Stimulated activated effector memory CD8-positive, alpha-beta T cell treated with anti-CD3 and anti-CD28 coated beads, Interleukin-12 subunit alpha, Interleukin-12 subunit beta, amount 100 ng/mL, for 72 hours (primary cell): ENCODE measurements around the gene C13orf42.

Experiments
- ATAC-seq: fragments of 150-1000 bp; cut with Tn5 transposase; 2 replicates; pipeline ENCODE4 v1.10.0; 2021
- DNase-seq, 2 donors: peaks; one replicate each; pipeline ENCODE4 v3.0.0; 2021 to 2022; ENCODE audit warnings: low spot score in 2 of 2
- H3K27ac Mint-ChIP-seq: one replicate; pipeline ENCODE4 v1.8.0; 2022; ENCODE audit warnings: mild to moderate bottlenecking, mixed read lengths
- H3K36me3 Mint-ChIP-seq: one replicate; pipeline ENCODE4 v1.8.0; 2022; ENCODE audit warnings: mild to moderate bottlenecking, mixed read lengths
- H3K4me1 Mint-ChIP-seq: one replicate; pipeline ENCODE4 v1.8.0; 2022; ENCODE audit warnings: mixed read lengths
- H3K4me3 Mint-ChIP-seq: one replicate; pipeline ENCODE4 v1.8.0; 2022; ENCODE audit warnings: mild to moderate bottlenecking, mixed read lengths
- H3K9me3 Mint-ChIP-seq: one replicate; pipeline ENCODE4 v1.8.0; 2022; ENCODE audit warnings: mixed read lengths

C13orf42 gene

DNA sequence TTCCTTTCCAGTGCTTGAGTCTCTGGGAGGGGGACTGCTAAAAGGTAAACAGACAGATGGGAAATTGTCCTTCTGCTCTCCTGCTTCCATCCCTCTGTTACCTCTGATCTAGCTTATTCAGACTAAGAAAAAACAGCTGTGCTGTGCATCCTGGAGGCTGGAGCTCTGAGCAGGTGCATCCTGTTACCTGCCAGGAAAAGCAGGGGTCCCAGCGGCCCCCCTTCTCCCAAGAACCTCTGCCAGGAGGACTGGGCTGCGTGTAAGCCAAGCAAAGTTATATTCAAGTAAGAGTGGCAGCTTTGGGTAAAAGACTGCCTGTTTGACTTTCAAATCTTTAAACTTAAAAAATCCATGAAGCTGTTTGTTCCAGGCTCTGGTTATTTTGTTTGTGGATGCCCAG lies 75.1 kb downstream of the C13orf42 start:
- H3K27ac Mint-ChIP-seq = no peak overlapping the region
- H3K4me1 Mint-ChIP-seq = no peaks in the 10 kb centered on the region

DNA sequence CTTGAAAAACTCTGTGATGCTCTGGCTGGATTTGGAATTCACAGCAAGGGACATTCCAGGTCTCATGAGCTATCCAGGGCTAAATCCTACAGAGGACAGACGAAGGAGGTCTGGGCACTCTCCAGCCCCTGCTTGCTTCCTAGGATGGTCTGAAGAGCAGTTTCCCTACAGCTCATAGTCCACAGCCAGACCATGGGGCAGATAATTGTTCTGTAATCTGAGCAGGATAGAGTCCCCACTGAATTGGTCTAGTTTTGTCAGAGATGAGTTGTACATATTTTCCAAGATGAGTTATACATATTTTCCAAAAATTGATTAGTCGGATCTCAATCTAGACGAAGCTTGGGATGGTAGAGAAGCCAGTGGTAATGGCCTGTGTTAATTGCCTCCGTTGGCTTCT lies 75.6 kb downstream of the C13orf42 start:
- H3K27ac Mint-ChIP-seq = no peak overlapping the region
- no peaks in the 10 kb centered on the region for H3K4me1 Mint-ChIP-seq
- H3K4me3 Mint-ChIP-seq = no peak overlapping the region
- no peaks in the 10 kb centered on the region for H3K36me3 Mint-ChIP-seq
- ATAC-seq (no peak), DNase-seq (no peak)
- no peaks in the 10 kb centered on the region for H3K9me3 Mint-ChIP-seq

More for the DNA sequence above, 75.1 kb downstream of the C13orf42 start:
- Mint-ChIP-seq H3K36me3 (no peaks in the 10 kb centered on the region), H3K9me3 (no peaks in the 10 kb centered on the region), H3K4me3 (no peak overlapping the region)
- no peak for ATAC-seq
- no peak for DNase-seq

DNA sequence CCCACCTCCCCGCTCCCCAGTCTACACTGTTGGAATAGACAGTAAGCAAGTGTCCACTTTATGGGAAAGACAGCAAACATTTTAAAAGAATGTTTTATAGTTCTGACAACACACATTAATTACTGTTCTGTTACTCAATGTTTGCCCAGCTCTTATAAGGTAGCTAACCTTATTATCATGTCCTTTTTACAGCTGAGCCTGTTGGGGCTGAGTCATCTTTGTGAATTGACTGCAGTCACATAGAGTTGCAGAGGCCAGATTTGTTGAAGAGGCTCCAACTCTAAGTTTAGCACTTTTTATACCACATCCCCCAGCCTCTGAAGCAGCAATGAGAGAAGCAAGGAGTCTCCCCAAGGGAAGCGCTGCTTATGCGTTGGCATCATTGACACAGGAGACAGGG lies 76.2 kb downstream of the C13orf42 start:
- Mint-ChIP-seq H3K4me3 (no peak overlapping the region), H3K4me1 (no peaks in the 10 kb centered on the region), H3K27ac (no peak overlapping the region), H3K36me3 (no peaks in the 10 kb centered on the region), H3K9me3 (no peaks in the 10 kb centered on the region)
- ATAC-seq (no peak), DNase-seq (no peak)

DNA sequence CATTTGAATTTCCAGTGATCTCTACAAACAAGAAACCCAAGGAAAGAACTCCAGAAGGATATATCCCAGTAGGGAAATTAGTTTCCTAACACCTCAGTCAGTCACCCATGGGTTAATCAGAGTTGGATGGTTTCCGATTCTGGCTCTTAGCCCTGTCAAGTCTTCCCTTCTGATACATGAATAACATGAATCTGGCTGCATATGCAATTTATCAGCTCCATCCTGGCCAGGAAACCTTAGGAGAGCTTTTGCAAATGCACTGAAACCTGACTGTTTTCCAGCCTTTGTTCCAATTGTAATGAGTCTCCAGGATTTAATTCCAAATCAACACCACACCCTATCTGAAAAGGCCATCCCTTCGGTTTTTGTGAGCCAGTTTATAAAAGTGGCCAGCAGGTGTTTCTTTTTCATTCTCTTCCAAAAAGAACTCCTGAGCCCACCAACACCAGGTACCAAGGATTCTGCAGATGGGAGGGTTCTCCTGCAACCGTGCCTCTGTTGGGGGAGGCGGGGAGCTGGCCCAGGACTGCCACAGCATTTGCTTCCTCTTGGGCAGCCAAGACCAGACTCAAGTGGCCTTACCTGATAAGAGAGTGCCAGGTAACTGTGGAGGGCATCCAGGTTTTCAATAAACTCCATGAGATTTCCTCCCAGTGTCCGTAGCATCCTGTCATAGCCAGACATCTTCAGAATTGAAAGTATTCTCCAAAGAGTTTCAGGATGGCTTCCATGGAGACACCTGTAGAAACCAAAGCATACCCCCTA lies 77.5 kb downstream of the C13orf42 start:
- Mint-ChIP-seq H3K27ac (no peak overlapping the region), H3K4me1 (no peaks in the 10 kb centered on the region)

DNA sequence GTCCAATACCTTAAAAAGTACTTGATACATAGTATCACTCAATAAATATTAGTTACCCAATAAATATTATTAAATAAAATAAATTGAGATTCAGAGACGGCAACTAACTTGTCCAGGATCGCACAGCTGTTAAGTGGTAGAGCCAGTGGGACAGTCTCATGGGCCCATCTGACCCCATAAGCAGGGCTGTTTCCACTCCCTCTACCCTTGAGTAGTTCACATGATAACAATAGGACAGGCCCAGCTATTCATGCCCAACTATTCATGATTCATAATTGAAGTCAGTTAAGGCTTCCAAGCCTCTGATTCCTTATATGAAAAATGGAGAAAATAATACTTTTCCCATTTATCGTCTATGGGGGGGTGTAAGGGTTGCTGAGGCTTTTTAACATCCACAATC lies 78.2 kb downstream of the C13orf42 start:
- Mint-ChIP-seq H3K4me1 (no peaks in the 10 kb centered on the region), H3K9me3 (no peaks in the 10 kb centered on the region), H3K36me3 (no peaks in the 10 kb centered on the region), H3K27ac (no peak overlapping the region), H3K4me3 (no peak overlapping the region)
- DNase-seq = no peak
- no peak for ATAC-seq

More for the DNA sequence above, 77.5 kb downstream of the C13orf42 start:
- no peak for DNase-seq
- no peak for ATAC-seq
- Mint-ChIP-seq H3K4me3 (no peak overlapping the region), H3K9me3 (no peaks in the 10 kb centered on the region), H3K36me3 (no peaks in the 10 kb centered on the region)
